ENCODE measurements around the gene PSMB8.

Gene PSMB8

GRCh38 chr6:32843979-32844838 is at the start of gene PSMB8:
Gene PSMB8 (minus strand): TSS chr6:32844047. CDS start chr6:32843996, 51 bp downstream.
- DNase-seq (ENCODE audit: low read depth) = peak; percentile 95
- H3K4me3 ChIP-seq (ENCODE audit: low read depth, low read length) = peak within 1 kb of the TSS; percentile 90
- peak; percentile 45 for TF ChIP-seq CTCF (conservative IDR thresholded peaks at IDR 0.05; ENCODE audit: low read depth, low read length)

GRCh38 chr6:32890831-32891230 is 47.0 kb upstream of the PSMB8 start:
- H3K4me3 ChIP-seq (ENCODE audit: low read depth, low read length) = no peak overlapping the region
- no peak for DNase-seq (ENCODE audit: low read depth)
- TF ChIP-seq CTCF (conservative IDR thresholded peaks at IDR 0.05; ENCODE audit: low read depth, low read length) = no peak

GRCh38 chr6:32889533-32889932 is 45.7 kb upstream of the PSMB8 start:
- H3K4me3 ChIP-seq (ENCODE audit: low read depth, low read length) = no peak overlapping the region
- DNase-seq (ENCODE audit: low read depth) = no peak
- no peak for TF ChIP-seq CTCF (conservative IDR thresholded peaks at IDR 0.05; ENCODE audit: low read depth, low read length)

GRCh38 chr6:32888576-32888975 is 44.7 kb upstream of the PSMB8 start:
- TF ChIP-seq CTCF (conservative IDR thresholded peaks at IDR 0.05; ENCODE audit: low read depth, low read length) = no peak
- no peak for DNase-seq (ENCODE audit: low read depth)
- H3K4me3 ChIP-seq (ENCODE audit: low read depth, low read length) = no peak overlapping the region

GRCh38 chr6:32887616-32888015 is 43.8 kb upstream of the PSMB8 start:
- no peak overlapping the region for H3K4me3 ChIP-seq (ENCODE audit: low read depth, low read length)
- no peak for DNase-seq (ENCODE audit: low read depth)
- no peak for TF ChIP-seq CTCF (conservative IDR thresholded peaks at IDR 0.05; ENCODE audit: low read depth, low read length)

- no peak overlapping the region for H3K4me3 ChIP-seq (ENCODE audit: low read depth, low read length)
- TF ChIP-seq CTCF (conservative IDR thresholded peaks at IDR 0.05; ENCODE audit: low read depth, low read length) = no peak
- peak; percentile 86 for DNase-seq (ENCODE audit: low read depth)
Measured at GRCh38 chr6:32886681-32887383, 43.0 kb upstream of the PSMB8 start.
